Activated naive CD4-positive, alpha-beta T cell treated with anti-CD3 and anti-CD28 coated beads, Interleukin-2, amount 50 U/mL, for 72 hours (primary cell): ENCODE results near the gene STAT1. TPM values are rescaled to one million over a fixed set of nuclear protein-coding genes. Genes with fewer than 3 reads are reported as not detected.

Experiments
- ATAC-seq, 2 donors: fragments of 150-1000 bp; cut with Tn5 transposase; 2 replicates each; pipeline ENCODE4 v1.10.0; 2021; ENCODE audit warnings: mild to moderate bottlenecking in 2 of 2, moderate library complexity in 2 of 2
- DNase-seq, 2 donors: peaks; one replicate each; pipeline ENCODE4 v3.0.0; 2021 to 2022; ENCODE audit warnings: low spot score in 2 of 2
- H3K27ac Mint-ChIP-seq, 2 donors: one replicate each; pipeline ENCODE4 v1.8.0; 2022; ENCODE audit warnings: mild to moderate bottlenecking in 2 of 2, mixed read lengths in 2 of 2
- H3K36me3 Mint-ChIP-seq, 2 donors: one replicate each; pipeline ENCODE4 v1.8.0; 2022; ENCODE audit warnings: mixed read lengths in 2 of 2
- H3K9me3 Mint-ChIP-seq, 2 donors: one replicate each; pipeline ENCODE4 v1.8.0; 2022; ENCODE audit warnings: mixed read lengths in 2 of 2
- total RNA-seq, 2 donors: library from RNA; stranded (reverse); gene quantifications; one replicate each; pipeline ENCODE4 v1.2.3, GENCODE V29; 2022

The STAT1 gene
- total RNA-seq, 2 donors from 2014 or later, result 230 to 510 TPM

GRCh38 chr2:191038741-191039140 lies 24.8 kb upstream of the STAT1 start:
- Mint-ChIP-seq H3K9me3 (no peaks in the 10 kb centered on the region), H3K27ac (peak overlapping the region in 1 of 2 donors; percentile 57), H3K36me3 (peaks cover 17 to 27% of the 10 kb centered on the region in 2 donors)
- DNase-seq (no peak), ATAC-seq (no peak)

DNA sequence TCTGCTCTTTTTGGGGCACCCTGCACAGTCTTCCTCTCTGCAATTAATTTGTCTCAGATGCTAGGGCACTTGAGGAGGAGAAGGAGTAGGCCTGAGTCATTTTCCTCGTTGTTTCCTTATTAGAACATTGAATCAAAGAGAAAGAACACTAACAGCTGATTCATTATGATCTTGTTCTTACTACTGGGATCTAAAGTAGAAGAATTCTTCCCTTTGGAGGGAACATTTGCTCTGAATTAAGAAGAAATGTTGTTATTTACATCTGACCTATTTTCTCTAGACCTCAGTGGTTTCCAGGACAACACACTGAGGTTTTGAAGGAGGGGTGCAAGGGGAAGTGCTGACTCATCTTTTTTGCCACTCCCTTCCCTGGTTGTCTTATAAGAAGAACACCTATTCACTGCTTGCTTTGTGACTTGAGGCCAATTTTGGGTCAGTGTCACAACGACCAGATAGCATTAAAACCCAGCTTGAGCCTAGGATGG lies 24.3 kb upstream of the STAT1 start:
- DNase-seq (no peak), ATAC-seq (peak; percentile 82 to 88)
- peaks cover 17 to 27% of the 10 kb centered on the region in 2 donors for H3K36me3 Mint-ChIP-seq
- no peaks in the 10 kb centered on the region for H3K9me3 Mint-ChIP-seq
- H3K27ac Mint-ChIP-seq, result peak overlapping the region; percentile 57 to 73

DNA sequence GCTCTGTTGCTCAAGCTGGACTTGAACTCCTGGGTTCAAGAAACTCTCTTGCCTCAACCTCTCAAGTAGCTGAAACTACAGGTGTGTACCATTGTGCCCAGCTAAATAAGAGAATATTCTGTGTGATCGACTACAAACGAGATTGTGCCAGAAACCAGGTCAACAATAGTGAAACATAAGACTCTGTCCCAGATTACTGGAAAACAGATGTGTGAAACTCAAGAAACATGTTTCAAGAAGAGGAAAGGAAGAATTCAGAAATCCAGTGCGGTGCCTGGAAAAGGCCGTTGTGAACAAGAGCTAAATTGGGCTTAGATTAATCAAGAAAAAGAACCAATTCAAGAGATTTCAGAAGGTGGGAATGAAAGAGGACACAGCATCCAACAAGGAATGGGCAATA lies 23.4 kb upstream of the STAT1 start:
- ATAC-seq (no peak), DNase-seq (no peak)
- Mint-ChIP-seq H3K27ac (peak overlapping the region; percentile 53 to 57), H3K36me3 (peaks cover 17 to 27% of the 10 kb centered on the region in 2 donors), H3K9me3 (no peaks in the 10 kb centered on the region)

DNA sequence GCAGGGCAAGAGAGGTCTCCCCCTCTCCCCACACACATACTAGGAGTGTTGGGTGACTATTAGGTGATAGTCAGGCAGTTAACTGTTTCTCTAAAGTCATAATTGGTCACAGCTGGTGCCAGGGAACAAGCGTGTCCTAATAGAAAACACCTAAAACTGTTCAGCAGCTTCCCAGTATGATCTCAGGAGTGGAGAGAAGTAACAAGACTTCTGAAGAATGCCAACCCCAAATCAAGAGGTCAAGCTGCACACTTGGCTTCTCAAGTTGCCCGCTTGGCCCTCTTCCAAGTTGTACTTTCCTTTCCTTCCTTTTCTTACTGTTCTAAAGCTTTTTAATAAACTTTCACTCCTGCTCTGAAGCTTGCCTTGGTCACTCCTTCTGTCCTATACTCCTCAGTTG lies 22.4 kb upstream of the STAT1 start:
- peak overlapping the region in 1 of 2 donors; percentile 37 for H3K27ac Mint-ChIP-seq
- DNase-seq (no peak), ATAC-seq (no peak)
- H3K36me3 Mint-ChIP-seq, result peaks cover 17 to 27% of the 10 kb centered on the region in 2 donors
- no peaks in the 10 kb centered on the region for H3K9me3 Mint-ChIP-seq

DNA sequence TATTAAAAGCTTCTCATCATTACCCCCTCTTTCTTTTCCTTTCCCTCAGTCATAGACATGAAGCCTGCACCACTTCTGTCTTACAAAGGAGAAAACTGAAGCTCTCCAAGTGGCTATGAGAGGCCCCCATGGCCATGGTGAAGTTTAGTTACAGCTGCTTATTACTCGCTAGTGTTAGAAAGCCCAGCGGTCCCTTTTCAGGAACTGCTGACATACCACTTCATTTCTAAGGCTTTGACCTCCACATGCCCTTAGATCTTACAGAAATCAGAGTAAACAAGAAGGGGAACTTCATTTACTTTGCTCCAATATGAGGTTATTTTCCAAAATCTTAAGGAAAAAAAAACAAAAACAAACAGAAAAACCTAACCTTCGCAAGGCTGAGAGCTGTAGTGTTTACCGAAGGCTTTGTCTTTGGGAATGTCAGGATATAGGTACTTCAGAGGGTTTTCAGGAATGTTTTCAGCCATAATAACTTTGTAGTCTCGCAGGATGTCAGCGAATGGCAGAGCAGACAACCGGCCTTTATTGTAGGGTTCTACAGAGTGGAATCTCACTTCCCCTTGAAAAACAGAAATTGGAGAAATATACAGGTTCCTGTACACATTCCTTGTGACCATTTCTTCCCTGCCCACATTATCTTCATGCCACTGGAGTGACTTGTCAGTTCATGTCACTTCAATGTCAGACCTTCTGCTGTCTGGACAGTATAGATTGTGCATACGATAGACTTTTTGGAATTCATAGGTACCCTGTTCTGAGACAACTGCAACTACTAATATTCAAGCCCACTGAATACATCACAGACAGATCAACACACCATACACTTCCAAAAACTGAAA lies 18.8 kb upstream of the STAT1 start:
- no peak for DNase-seq
- Mint-ChIP-seq H3K9me3 (no peaks in the 10 kb centered on the region), H3K27ac (peak overlapping the region in 1 of 2 donors; percentile 42), H3K36me3 (peaks cover 5 to 28% of the 10 kb centered on the region in 2 donors)
- no peak for ATAC-seq

- peaks cover 10 to 26% of the 10 kb centered on the region in 2 donors for H3K36me3 Mint-ChIP-seq
- H3K9me3 Mint-ChIP-seq, result no peaks in the 10 kb centered on the region
- no peak overlapping the region for H3K27ac Mint-ChIP-seq
- DNase-seq (no peak), ATAC-seq (no peak)
Observed at GRCh38 chr2:191031256-191031655, 17.3 kb upstream of the STAT1 start.

DNA sequence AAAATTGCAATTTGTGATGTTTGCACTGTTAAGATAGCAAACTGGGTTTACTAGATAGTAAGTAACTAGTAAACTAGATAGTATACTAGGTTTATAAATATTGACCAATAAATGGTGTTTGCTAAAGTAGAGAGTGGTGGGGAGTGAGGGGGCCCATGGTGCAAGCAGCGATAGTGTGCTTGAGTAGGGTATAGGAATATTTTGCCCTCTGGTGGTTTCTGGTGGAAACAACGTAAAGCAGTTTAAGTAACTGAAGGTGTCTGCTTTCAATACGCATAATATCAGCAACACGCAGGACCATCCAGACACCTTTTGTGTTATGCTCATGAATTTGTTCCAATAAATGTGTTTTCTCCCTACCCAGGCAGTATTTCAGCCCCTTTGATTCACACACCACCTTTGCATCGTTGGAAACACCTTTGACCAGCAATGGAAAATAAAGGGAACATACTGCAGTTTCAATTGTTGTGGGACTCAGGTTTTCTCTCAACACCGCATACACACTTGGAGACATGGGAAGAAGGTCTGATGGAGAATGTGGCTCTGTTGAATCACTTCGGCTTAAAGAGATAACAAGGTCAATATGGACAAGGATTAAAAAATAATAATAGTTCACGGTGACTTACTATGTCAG lies 16.7 kb upstream of the STAT1 start:
- Mint-ChIP-seq H3K27ac (peak overlapping the region in 1 of 2 donors; percentile 36), H3K9me3 (peaks cover 3 to 4% of the 10 kb centered on the region in 2 donors), H3K36me3 (peaks cover 16 to 30% of the 10 kb centered on the region in 2 donors)
- DNase-seq (peak in 1 of 2 donors; percentile 40), ATAC-seq (peak; percentile 69 to 74)

DNA sequence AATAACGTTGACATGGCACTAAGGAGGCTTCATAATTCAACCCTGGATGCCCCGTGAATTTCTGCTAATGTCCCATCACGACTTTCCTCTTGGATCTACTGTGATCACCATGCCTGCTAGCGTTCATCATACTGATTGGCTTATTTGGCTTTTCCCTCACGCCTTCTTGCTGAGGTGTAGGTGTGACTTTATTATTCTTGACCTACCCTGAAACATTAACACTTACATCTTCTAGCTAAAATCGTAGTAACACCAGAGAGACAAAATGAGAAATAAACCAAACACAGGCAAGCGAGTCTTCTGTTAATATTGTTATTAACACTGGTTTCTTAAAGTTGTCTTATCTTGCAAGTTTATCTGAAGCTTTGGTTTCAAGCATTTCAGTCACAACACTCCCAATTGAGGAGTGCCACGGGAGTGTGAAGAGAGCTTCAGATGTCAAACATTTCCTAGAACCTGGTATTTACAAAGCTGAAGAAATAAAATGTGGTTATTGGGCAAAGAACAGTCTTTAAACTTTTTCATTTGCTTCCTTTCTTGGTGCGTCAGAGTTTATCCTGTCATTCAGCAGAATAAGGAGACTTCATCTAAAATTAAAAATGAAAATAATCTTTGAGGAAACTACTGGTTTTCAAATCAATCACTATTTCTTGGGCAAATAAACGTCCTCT lies 15.4 kb upstream of the STAT1 start:
- ATAC-seq, result peak; percentile 6 to 50
- no peak for DNase-seq
- Mint-ChIP-seq H3K27ac (peak overlapping the region; percentile 36 to 72), H3K9me3 (peaks cover 4 to 7% of the 10 kb centered on the region in 2 donors), H3K36me3 (peaks cover 16 to 36% of the 10 kb centered on the region in 2 donors)

DNA sequence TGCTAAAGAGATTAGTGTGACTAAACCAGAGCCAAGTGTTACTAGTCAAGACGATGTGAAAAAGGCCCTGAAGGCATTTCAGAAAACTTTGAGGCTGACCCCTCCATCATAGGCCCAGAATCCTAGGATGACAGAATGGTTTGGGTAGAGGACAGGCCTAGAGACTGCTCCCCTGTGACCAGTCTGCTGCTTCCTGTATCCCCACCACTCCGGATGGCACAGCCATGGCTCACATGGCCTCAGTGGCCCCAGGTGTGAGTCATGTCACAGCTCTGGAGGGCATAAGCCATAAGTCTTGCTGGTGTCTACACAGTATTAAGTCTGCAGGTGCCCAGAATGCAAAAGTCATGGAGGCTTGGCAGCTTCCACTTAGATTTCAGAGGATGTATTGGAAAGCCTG lies 12.4 kb upstream of the STAT1 start:
- ATAC-seq, result peak in 1 of 2 donors; percentile 47

GRCh38 chr2:191025135-191025534 lies 11.2 kb upstream of the STAT1 start:
- H3K9me3 Mint-ChIP-seq, result peaks cover 4 to 7% of the 10 kb centered on the region in 2 donors
- ATAC-seq (no peak), DNase-seq (no peak)

More for the DNA sequence above, 12.4 kb upstream of the STAT1 start:
- peaks cover 16 to 36% of the 10 kb centered on the region in 2 donors for H3K36me3 Mint-ChIP-seq
- peak overlapping the region; percentile 1 to 65 for H3K27ac Mint-ChIP-seq
- H3K9me3 Mint-ChIP-seq, result peaks cover 4 to 7% of the 10 kb centered on the region in 2 donors
- DNase-seq, result no peak

GRCh38 chr2:191023235-191023679 lies 9.3 kb upstream of the STAT1 start:
- Mint-ChIP-seq H3K36me3 (peaks cover 16 to 25% of the 10 kb centered on the region in 2 donors), H3K9me3 (peaks cover 4 to 7% of the 10 kb centered on the region in 2 donors), H3K27ac (no peak overlapping the region)
- ATAC-seq (peak in 1 of 2 donors; percentile 10), DNase-seq (no peak)

More at GRCh38 chr2:191025135-191025534, 11.2 kb upstream of the STAT1 start:
- Mint-ChIP-seq H3K27ac (peak overlapping the region; percentile 65), H3K36me3 (peaks cover 16 to 36% of the 10 kb centered on the region in 2 donors)

- Mint-ChIP-seq H3K27ac (no peak overlapping the region), H3K36me3 (peaks cover 8 to 20% of the 10 kb centered on the region in 2 donors), H3K9me3 (peaks cover 9 to 11% of the 10 kb centered on the region in 2 donors)
- peak; percentile 56 to 59 for ATAC-seq
- DNase-seq, result peak; percentile 58 to 71
Observed at GRCh38 chr2:191020742-191021381, 6.9 kb upstream of the STAT1 start.

GRCh38 chr2:191020221-191020741 lies 6.3 kb upstream of the STAT1 start:
- H3K9me3 Mint-ChIP-seq, result peaks cover 11 to 12% of the 10 kb centered on the region in 2 donors
- H3K27ac Mint-ChIP-seq, result no peak overlapping the region
- H3K36me3 Mint-ChIP-seq, result peaks cover 6 to 19% of the 10 kb centered on the region in 2 donors
- DNase-seq (peak; percentile 97 to 98), ATAC-seq (peak; percentile 69 to 77)

- H3K9me3 Mint-ChIP-seq, result peaks cover 10 to 11% of the 10 kb centered on the region in 2 donors
- H3K27ac Mint-ChIP-seq, result no peak overlapping the region
- no peak for ATAC-seq
- peaks cover 6 to 17% of the 10 kb centered on the region in 2 donors for H3K36me3 Mint-ChIP-seq
- no peak for DNase-seq
Observed at GRCh38 chr2:191019376-191019775, 5.4 kb upstream of the STAT1 start.

DNA sequence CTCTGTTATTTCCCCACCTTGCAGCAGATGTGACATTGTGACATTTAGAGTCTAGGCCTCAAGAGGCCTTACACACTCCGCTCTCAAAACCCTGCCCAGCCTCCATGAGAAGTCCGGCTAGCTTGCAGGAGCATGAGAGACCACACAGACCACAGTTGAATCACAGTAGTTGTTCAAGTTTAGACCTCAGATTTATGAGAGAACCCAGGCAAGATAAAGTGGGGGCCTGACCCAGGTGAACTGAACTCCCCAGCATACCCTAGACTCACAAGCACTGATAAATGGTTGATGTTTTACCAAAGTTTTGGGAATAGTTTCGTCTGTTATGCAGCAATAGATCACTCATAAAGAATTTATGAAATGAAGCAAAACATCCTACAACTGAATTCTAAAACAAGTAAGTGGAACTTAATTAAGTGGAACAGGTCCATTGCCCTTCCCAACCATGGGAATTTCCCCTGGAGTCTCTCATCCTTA lies 4.7 kb upstream of the STAT1 start:
- DNase-seq (no peak), ATAC-seq (peak in 1 of 2 donors; percentile 15)
- Mint-ChIP-seq H3K27ac (peak overlapping the region in 1 of 2 donors; percentile 70), H3K36me3 (peaks cover 6 to 17% of the 10 kb centered on the region in 2 donors), H3K9me3 (peaks cover 10 to 11% of the 10 kb centered on the region in 2 donors)

DNA sequence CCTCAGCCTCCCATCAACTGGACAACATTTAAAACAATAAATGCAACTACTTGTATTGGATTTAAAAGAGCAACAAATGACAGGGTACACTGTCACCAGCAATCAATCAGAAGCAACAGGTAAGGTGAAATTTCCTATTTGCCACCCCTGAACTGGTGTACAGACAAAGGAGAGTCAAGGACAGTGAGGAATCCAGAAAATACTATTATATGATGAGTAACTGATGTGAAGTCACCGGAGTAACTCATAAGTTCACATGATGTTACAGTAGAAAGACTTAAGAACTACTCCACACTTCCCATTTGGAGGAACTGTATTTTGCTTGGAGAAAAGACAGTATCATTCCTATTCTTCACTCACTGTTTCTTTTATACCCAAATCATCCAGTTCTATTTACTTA lies 4.1 kb upstream of the STAT1 start:
- ATAC-seq (no peak), DNase-seq (no peak)
- Mint-ChIP-seq H3K27ac (peak overlapping the region in 1 of 2 donors; percentile 70), H3K36me3 (peaks cover 6 to 17% of the 10 kb centered on the region in 2 donors), H3K9me3 (peaks cover 10 to 11% of the 10 kb centered on the region in 2 donors)
